IPS-20b (cell line): ENCODE data around the gene EPB41L2.
"Not testable (repeated sequence)": the region's sequence is repeated elsewhere in the genome, so short reads cannot be mapped to it uniquely, and the experiment has no call there.

Experiments used
- H3K27ac ChIP-seq: one replicate; pipeline ENCODE4 v1.5.1; 2013; ENCODE audit warnings: low read length
- H3K27me3 ChIP-seq: 2 replicates; pipeline ENCODE4 v1.6.1; 2013; ENCODE audit warnings: mild to moderate bottlenecking, low read length, inconsistent platforms; ENCODE audit not compliant: insufficient read depth
- H3K36me3 ChIP-seq: 2 replicates; pipeline ENCODE4 v1.6.1; 2013; ENCODE audit warnings: low read depth, mild to moderate bottlenecking, inconsistent platforms, low read length, moderate library complexity; ENCODE audit not compliant: insufficient read depth
- H3K4me1 ChIP-seq: 2 replicates; pipeline ENCODE4 v1.6.1; 2013; ENCODE audit warnings: mild to moderate bottlenecking, control low read depth, inconsistent platforms, low read length, moderate library complexity; ENCODE audit not compliant: insufficient read depth
- H3K4me3 ChIP-seq: 2 replicates; pipeline ENCODE4 v1.5.1; 2013; ENCODE audit warnings: mild to moderate bottlenecking, low read length, inconsistent platforms
- H3K9ac ChIP-seq: 2 replicates; pipeline ENCODE4 v1.6.1; 2013; ENCODE audit warnings: low read depth, mild to moderate bottlenecking, inconsistent platforms, low read length, moderate library complexity
- H3K9me3 ChIP-seq: 2 replicates; pipeline ENCODE4 v1.6.1; 2013; ENCODE audit warnings: mild to moderate bottlenecking, low read depth, low read length, inconsistent platforms; ENCODE audit not compliant: insufficient read depth

EPB41L2 gene

GRCh38 chr6:131009790-131010189, 53.3 kb downstream of the EPB41L2 start:
- H3K27ac ChIP-seq = no peak overlapping the region
- no peak overlapping the region for H3K9ac ChIP-seq
- H3K9me3 ChIP-seq = peaks cover 32% of the 10 kb centered on the region
- H3K27me3 ChIP-seq = no peaks in the 10 kb centered on the region
- peaks cover 13% of the 10 kb centered on the region for H3K4me1 ChIP-seq
- H3K36me3 ChIP-seq = peaks cover 5% of the 10 kb centered on the region; the same call in 1 of the 2 replicates
- no peak overlapping the region for H3K4me3 ChIP-seq

GRCh38 chr6:131008965-131009364, 54.1 kb downstream of the EPB41L2 start:
- peaks cover 32% of the 10 kb centered on the region for H3K9me3 ChIP-seq
- not testable (repeated sequence) for H3K27me3 ChIP-seq, H3K9ac ChIP-seq, H3K27ac ChIP-seq, H3K36me3 ChIP-seq, H3K4me3 ChIP-seq
- H3K4me1 ChIP-seq = peaks cover 14% of the 10 kb centered on the region

GRCh38 chr6:131007964-131008363, 55.1 kb downstream of the EPB41L2 start:
- not testable (repeated sequence) for H3K4me3 ChIP-seq

GRCh38 chr6:131007286-131007685, 55.8 kb downstream of the EPB41L2 start:
- peaks cover 5% of the 10 kb centered on the region; the same call in 1 of the 2 replicates for H3K36me3 ChIP-seq
- no peaks in the 10 kb centered on the region for H3K27me3 ChIP-seq
- no peak overlapping the region for H3K27ac ChIP-seq
- H3K9me3 ChIP-seq = peaks cover 32% of the 10 kb centered on the region
- H3K4me1 ChIP-seq = peaks cover 24% of the 10 kb centered on the region
- H3K4me3 ChIP-seq = no peak overlapping the region
- no peak overlapping the region for H3K9ac ChIP-seq

More at GRCh38 chr6:131007964-131008363, 55.1 kb downstream of the EPB41L2 start:
- H3K27me3 ChIP-seq, H3K9ac ChIP-seq, H3K36me3 ChIP-seq, H3K27ac ChIP-seq: not testable (repeated sequence)
- Histone ChIP-seq H3K4me1 (peaks cover 19% of the 10 kb centered on the region), H3K9me3 (peaks cover 32% of the 10 kb centered on the region)

GRCh38 chr6:131005439-131006016, 57.5 kb downstream of the EPB41L2 start:
- H3K4me3 ChIP-seq = no peak overlapping the region
- peaks cover 28% of the 10 kb centered on the region for H3K4me1 ChIP-seq
- H3K9ac ChIP-seq = no peak overlapping the region
- no peak overlapping the region for H3K27ac ChIP-seq
- no peaks in the 10 kb centered on the region for H3K27me3 ChIP-seq
- peaks cover 5% of the 10 kb centered on the region; the same call in 1 of the 2 replicates for H3K36me3 ChIP-seq
- H3K9me3 ChIP-seq = peaks cover 32% of the 10 kb centered on the region

- no peak overlapping the region for H3K4me3 ChIP-seq
- peaks cover 5% of the 10 kb centered on the region; the same call in 1 of the 2 replicates for H3K36me3 ChIP-seq
- H3K27me3 ChIP-seq = no peaks in the 10 kb centered on the region
- H3K27ac ChIP-seq = no peak overlapping the region
- H3K4me1 ChIP-seq = peaks cover 28% of the 10 kb centered on the region
- peaks cover 31% of the 10 kb centered on the region for H3K9me3 ChIP-seq
- H3K9ac ChIP-seq = no peak overlapping the region
Observed at GRCh38 chr6:131004936-131005335, 58.1 kb downstream of the EPB41L2 start.

GRCh38 chr6:131004387-131004755, 58.7 kb downstream of the EPB41L2 start:
- Histone ChIP-seq H3K9ac (no peak overlapping the region), H3K9me3 (peaks cover 25% of the 10 kb centered on the region), H3K4me1 (peaks cover 28% of the 10 kb centered on the region), H3K36me3 (peaks cover 5% of the 10 kb centered on the region; the same call in 1 of the 2 replicates), H3K27ac (no peak overlapping the region), H3K27me3 (no peaks in the 10 kb centered on the region), H3K4me3 (no peak overlapping the region)

GRCh38 chr6:131003488-131004386, 59.3 kb downstream of the EPB41L2 start:
- Histone ChIP-seq H3K9ac (no peak overlapping the region), H3K4me3 (no peak overlapping the region), H3K4me1 (peaks cover 28% of the 10 kb centered on the region), H3K27ac (no peak overlapping the region), H3K9me3 (peaks cover 21% of the 10 kb centered on the region), H3K27me3 (no peaks in the 10 kb centered on the region), H3K36me3 (peaks cover 5% of the 10 kb centered on the region; the same call in 1 of the 2 replicates)

GRCh38 chr6:131002661-131002980, 60.4 kb downstream of the EPB41L2 start:
- Histone ChIP-seq H3K4me3 (no peak overlapping the region), H3K36me3 (no peaks in the 10 kb centered on the region), H3K4me1 (peaks cover 31% of the 10 kb centered on the region), H3K27ac (no peak overlapping the region), H3K9me3 (peaks cover 9% of the 10 kb centered on the region; the same call in 1 of the 2 replicates), H3K27me3 (no peaks in the 10 kb centered on the region), H3K9ac (no peak overlapping the region)

- no peak overlapping the region for H3K9ac ChIP-seq
- H3K27me3 ChIP-seq = no peaks in the 10 kb centered on the region
- H3K27ac ChIP-seq = no peak overlapping the region
- peaks cover 36% of the 10 kb centered on the region for H3K4me1 ChIP-seq
- peaks cover 4% of the 10 kb centered on the region; the same call in 1 of the 2 replicates for H3K9me3 ChIP-seq
- no peaks in the 10 kb centered on the region for H3K36me3 ChIP-seq
- H3K4me3 ChIP-seq = no peak overlapping the region
Observed at GRCh38 chr6:131001945-131002660, 60.9 kb downstream of the EPB41L2 start.

- no peak overlapping the region for H3K4me3 ChIP-seq
- H3K27ac ChIP-seq = no peak overlapping the region
- H3K9ac ChIP-seq = no peak overlapping the region
- no peaks in the 10 kb centered on the region for H3K9me3 ChIP-seq
- peaks cover 40% of the 10 kb centered on the region for H3K4me1 ChIP-seq
- no peaks in the 10 kb centered on the region for H3K36me3 ChIP-seq
- H3K27me3 ChIP-seq = no peaks in the 10 kb centered on the region
Observed at GRCh38 chr6:131001111-131001736, 61.8 kb downstream of the EPB41L2 start.
